Liver (tissue), 2 donors: Measurements from ENCODE around the gene NDC1.

Experiments used
- JUND ChIP-seq, 2 donors: IDR thresholded peaks; 2 replicates each; pipeline ENCODE4 v1.6.1; 2016; ENCODE audit warnings: antibody characterized with exemption in 2 of 2
- MAX ChIP-seq: IDR thresholded peaks from 2 replicates; pipeline ENCODE4 v1.6.1; 2016; ENCODE audit warnings: antibody characterized with exemption
- RXRA ChIP-seq, 2 donors: IDR thresholded peaks; 2 replicates each; pipeline ENCODE4 v1.6.1; 2017 to 2018; ENCODE audit warnings: antibody characterized with exemption in 2 of 2, mild to moderate bottlenecking in 1 of 2
- donor health status: healthy.

GRCh38 chr1:53842347-53842746 is 4.3 kb upstream of the NDC1 start:
- TF ChIP-seq JUND (IDR thresholded peaks at IDR 0.05) (no peak), RXRA (IDR thresholded peaks at IDR 0.05) (no peak), MAX (no peak)
